ENCODE results near the gene BCL11B.

DNA sequence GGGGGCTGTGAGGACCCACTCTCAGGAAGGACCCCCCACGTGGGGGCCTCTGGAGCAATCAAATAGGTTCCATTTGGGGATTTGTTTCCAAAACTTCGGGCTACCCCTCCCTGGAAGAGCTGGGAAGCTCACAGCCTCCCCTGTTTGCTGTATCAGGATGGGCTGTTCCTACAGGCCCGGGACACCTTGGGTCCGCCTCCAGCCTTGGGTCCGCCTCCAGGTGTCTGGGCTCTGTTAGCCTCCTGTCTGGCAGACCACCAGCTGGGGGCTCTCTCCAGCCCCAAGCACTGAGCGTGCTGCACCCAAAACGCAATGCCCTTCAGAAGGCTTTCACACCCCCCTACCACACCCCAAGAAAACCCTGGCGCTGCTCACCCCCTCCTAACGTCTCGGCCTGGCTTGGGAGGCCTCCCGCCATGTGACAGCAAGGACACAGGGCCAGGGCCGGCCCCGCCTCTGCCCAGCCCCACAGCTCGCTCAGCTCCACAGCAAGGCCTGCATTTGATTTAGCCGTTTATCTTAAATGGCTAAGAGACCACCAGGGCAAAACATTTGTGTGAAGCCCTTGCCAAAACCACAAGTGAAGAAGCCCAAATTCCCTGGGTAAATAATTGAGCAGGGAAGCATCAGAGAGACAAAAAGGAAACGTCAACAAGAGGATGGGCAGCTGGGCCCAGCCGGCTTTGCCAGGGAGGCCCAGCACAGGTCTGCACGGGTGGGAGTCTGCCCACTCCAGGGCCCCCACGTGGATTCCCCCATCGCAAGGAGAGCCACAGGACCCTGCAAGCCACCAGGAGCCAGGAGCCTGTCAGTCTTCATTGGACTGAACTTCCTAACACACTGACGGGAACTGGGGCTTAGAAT lies 39.9 kb downstream of the BCL11B start:
- TF ChIP-seq, protein P1, sequence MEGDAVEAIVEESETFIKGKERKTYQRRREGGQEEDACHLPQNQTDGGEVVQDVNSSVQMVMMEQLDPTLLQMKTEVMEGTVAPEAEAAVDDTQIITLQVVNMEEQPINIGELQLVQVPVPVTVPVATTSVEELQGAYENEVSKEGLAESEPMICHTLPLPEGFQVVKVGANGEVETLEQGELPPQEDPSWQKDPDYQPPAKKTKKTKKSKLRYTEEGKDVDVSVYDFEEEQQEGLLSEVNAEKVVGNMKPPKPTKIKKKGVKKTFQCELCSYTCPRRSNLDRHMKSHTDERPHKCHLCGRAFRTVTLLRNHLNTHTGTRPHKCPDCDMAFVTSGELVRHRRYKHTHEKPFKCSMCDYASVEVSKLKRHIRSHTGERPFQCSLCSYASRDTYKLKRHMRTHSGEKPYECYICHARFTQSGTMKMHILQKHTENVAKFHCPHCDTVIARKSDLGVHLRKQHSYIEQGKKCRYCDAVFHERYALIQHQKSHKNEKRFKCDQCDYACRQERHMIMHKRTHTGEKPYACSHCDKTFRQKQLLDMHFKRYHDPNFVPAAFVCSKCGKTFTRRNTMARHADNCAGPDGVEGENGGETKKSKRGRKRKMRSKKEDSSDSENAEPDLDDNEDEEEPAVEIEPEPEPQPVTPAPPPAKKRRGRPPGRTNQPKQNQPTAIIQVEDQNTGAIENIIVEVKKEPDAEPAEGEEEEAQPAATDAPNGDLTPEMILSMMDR (IDR thresholded peaks at IDR 0.05) = no peak
- no peak for TF ChIP-seq POLR2A (IDR thresholded peaks at IDR 0.05)
- TF ChIP-seq POLR2AphosphoS5 (IDR thresholded peaks at IDR 0.05; ENCODE audit: insufficient read depth in 1 of 2, low read depth in 1 of 2) = no peak

All from vagina (tissue), 2 donors.